GM15510 (cell line): ENCODE measurements around the gene ADAD2.

ENCODE experiments used
- POLR2A ChIP-seq: IDR thresholded peaks from 3 replicates; pipeline ENCODE4 v1.6.1; 2011; ENCODE audit warnings: borderline replicate concordance; ENCODE audit not compliant: insufficient read length; ENCODE audit errors: extremely low read depth

The ADAD2 gene

DNA sequence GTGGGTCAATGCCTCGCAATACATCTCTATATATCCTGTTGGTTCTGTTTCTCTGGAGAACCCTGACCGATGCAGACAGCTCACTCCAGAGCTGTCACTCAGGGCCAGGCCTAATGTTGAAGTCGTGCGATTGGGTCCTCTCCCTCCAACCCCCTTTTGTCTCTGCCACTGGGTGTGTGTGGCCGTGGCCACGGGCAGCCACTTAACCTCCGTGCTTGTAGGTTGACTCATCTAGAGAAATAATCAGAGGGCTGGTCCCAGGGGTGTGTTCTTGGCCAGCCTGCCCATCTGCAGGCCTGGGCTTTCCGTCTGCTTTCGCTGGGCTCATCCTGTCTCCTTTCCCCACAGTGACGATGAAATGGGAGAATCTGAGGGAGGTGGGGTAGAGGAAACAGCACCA lies 7.4 kb downstream of the ADAD2 start:
- TF ChIP-seq POLR2A = no peak

DNA sequence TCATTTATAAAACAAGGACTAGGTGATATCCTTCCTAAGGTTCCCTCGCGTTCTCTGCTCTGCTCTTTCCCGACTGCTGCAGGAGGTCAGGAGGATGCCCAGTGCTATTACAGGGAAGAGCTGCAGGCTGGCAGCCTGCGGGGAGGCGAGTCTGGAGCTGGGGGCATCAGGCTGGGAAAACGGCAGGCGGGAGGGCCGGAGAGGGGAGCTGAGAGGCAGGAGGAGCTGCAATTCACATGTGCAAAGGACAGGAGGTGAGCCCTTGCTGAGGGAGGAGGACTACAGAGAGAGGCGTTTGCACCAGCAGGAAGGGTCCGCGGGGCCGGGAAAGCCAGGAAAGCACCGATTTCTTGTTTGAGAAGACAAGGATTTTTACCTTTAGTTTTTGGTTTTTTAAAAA lies 8.1 kb downstream of the ADAD2 start:
- TF ChIP-seq POLR2A = no peak

DNA sequence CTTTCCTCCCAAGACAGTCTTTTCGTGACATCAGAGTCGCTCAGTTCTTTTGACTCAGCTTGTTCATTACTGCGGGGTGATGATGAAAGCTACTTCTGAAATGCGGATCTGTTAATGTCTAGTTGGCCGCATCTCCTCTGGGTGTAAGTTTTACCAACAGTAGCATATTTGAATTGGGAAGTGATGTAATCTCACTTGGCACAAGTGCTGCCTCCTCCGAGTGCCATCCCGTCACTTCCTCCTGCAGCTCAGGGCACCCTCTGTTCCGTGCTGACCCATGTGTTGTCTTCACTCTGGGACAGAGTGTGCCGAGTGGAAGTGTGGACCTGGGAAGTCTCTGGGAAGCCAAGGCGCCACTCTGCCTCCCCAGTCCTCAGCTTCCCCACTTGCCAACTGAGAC lies 8.9 kb downstream of the ADAD2 start:
- TF ChIP-seq POLR2A = no peak

DNA sequence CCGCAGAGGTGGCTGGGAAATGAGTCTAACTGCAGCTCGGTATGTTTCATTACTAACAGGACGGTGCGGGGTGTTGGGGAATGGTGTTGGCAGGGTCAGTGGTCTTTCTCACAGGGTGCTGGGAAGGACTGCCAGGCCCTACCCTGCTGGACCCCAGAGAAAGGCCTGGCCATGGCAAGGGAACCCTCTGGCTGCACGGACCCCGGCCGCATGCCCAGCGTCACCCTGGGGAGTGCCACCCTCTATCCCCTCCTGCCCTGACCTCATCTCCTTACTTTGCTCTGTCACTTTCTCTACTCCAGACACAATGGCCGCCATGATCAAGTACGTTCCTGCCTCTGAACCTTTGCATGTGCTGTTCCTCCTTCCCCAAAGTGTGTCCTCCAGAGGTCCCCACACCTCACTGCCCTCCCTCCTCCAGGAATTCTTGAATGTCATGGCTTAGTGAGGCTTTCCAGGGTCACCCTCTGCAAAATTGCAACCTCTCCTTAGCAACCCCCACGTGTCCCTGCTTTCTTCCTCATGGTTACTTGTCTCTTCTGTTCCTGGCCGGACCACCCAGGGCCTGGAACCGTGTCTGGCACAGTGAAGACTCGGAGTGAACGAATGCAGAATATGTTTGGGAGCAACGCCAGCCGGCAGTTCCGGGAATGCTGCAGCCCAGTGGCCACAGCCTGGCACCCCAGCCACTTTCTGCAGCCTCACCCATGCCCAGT lies 15.2 kb downstream of the ADAD2 start:
- no peak for TF ChIP-seq POLR2A

DNA sequence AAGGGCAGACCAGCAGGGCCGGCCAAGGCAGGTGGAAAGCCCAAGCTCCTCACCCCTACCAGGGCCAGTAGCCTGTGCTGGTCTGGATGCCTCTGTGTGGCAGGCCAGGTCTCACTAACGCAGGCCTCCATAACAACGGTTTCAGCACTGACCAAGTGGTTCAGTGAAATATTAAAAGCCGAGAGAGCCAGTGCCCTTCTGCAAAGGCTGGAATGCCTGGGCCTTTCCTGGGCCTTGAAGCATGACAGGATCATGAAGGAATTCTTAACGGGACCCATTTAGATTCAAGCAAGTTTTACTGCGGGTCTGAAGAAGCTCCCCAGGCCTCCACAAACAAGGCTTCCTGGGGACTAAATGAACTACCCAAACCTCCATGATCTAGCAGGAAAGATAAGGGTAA lies 16.3 kb downstream of the ADAD2 start:
- no peak for TF ChIP-seq POLR2A

DNA sequence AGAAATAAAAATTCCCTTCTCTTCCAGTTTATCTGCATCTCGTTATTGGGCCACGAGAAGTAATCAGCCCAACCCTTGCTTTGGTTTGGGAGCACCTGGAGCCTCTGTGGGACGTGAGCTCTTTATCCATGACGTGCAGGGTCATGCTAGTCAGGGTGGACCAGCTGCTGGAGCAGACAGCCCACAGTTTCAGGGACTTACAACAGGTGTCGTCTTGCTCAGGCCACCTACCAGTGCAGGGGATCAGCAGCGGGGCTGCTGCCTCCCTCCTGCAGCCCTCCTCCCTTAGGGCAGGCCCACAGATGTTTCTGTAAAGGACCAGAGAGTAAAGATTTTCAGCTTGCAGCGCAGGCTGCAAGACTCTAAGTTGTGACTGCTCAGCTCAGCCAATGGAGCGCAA lies 16.9 kb downstream of the ADAD2 start:
- TF ChIP-seq POLR2A = no peak

DNA sequence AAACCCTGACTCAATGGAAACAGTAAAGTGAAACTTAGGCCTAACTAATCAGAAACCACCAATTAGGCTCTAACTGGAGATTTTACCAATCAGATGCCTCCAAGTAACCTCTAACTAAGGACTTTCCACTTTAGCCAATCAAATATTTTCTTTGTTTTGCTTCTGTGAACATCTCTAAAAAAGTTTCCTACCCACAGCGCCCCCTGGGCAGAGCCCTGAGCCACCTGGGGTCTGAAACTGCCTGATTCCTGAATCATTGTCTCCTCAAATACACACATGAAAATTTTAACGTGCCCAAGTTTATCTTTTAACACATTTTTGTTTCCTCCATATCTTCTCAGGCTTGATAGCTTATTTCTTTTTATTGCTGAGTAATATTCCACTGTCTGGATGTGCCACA lies 19.0 kb downstream of the ADAD2 start:
- TF ChIP-seq POLR2A = no peak

DNA sequence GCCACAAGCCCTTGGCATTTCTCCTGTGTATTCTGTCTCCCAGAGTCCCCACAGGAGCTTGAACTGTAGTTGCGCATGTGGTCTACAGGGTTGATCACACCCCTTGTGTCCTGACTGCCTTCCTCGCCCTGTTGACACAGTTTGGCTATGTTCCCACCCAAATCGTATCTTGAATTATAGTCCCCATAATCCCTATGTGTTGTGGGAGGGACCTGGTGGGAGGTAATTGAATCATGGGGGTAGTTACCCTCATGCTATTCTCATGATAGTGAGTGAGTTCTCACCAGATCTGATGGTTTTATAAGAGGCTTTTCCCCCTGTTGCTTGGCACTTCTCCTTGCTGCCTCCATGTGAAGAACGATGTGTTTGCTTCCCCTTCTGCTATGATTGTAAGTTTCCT lies 21.2 kb downstream of the ADAD2 start:
- TF ChIP-seq POLR2A = no peak

DNA sequence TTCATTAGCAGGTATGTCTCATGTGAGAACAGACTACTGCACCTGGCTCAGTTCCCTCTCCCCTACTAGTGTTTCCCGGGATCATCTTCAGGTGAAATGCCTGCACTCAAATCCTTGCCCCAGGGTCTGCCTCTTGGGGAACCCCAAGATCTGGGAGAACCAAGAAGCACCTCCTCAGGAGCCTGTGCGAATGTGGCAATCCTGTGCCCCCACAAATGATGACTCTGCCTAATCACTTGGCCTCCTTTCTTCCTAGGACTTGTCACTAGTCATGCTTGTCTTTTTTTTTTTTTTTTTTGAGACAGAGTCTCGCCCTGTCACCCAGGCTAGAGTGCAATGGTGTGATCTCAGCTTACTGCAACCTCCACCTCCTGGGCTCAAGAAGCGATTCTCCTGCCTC lies 21.7 kb downstream of the ADAD2 start:
- TF ChIP-seq POLR2A = no peak

DNA sequence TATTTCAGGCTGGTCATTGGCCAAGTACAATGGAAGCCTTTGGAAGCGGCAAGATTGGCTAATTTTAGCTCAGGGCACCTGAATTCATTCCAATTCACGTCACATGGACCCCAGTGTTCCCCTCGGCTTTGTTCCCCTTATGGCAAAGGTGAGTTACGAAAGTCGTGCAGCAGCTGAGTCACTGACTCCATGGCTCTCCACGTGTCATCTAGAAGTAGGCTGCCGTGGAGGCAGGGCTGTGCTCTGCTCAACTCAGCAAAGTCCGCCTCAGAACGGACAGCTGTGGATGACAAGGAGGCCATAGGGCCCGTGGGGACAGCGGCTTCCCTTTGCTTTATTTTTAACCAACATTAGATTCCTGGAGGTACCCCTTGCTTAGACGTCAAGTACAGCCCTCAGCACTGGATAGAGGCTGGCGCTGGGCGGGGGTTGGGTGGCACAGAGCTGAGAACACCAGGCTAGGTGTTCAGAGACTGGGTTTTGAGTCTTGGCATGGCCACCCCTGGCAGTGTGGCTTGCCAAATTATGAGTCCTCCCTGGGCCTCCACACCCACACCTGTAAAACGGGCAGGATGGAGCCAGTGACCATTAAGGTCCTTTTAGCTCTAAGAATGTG lies 23.6 kb downstream of the ADAD2 start:
- TF ChIP-seq POLR2A = no peak

DNA sequence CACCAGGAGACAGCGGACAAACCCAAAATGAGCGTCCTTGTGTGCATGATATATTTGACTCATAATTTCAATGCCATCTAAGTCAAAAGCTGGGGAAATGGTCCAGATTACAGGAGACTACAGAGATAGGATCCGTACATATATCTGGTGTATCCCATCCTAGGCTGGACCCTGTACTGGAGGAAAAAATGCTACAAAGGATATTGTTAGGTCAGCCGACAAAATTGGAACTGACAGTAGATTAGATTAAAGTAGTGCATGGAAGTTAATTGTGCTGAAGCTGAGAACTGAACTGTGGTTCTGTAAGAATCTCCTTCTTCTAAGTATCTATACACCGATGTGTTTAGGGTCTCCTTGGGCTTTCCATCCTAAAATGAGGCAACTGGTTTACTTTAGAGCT lies 24.6 kb downstream of the ADAD2 start:
- TF ChIP-seq POLR2A = no peak

DNA sequence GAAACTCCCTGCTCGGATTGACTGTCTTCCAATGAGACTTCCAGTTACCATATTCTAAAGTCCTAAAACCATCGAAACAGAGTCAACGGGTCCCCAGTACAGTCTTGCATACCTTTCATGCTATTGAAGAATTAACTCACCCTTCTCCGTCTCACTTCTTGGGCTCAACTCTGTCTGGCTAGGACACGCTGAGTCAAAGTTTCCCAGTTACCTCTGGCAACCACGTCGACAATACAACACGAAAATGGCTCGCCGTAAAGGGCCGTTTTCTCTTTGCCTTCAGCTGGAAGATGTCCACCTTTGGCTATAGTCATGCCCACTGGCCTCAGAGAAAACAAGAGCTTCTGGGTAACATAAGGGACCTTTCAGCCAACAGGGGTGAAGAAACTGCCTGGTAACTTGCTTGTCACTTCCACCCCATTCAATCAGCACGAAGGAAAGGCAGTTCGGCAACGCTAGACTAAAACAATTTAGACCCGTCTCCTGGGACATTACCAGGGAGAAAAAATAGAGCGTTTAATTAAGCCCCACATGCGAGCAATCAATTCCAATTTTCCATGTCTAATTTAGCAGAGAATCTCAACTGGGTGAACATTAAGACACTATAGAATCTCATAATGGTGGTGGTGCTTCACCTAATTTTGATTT lies 27.3 kb downstream of the ADAD2 start:
- TF ChIP-seq POLR2A = no peak

DNA sequence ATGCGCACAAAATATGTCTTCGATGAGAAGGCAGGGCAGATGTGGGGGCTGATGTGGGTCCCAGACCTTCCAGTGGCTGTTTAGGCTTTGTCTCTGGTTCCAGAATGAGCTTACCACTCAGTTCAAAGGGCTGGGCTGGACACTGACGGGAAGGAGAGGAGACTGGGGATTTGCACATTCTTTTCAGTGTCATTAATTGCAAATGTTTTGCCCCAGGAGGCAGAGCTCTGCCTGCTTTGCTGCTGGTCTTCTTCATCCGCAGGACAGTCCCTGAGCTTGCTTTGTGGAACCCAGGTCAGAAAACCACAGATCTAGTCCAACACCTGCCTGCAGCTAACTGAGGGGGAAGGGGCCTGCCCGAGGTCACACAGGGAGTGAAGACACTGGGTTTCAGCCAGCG lies 28.0 kb downstream of the ADAD2 start:
- TF ChIP-seq POLR2A = no peak

DNA sequence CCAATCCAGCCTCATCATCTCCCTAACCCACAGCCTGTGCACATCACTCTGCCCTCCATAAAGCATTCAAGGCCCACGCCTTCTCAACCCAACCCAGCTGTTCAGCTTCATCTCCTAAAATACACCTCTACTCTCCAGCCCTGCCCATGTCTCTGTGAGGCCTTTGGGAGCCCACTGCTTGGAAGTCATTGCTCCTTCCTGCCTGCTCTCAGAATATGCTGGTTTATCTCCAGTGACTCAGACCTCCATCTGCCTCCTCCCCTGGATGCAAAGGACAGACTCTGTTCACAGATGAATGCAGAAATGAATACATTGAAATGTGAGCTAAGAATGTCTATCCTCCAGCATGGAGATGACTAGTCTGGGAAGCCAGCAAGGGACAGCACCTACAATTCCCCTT lies 29.9 kb downstream of the ADAD2 start:
- TF ChIP-seq POLR2A = no peak

DNA sequence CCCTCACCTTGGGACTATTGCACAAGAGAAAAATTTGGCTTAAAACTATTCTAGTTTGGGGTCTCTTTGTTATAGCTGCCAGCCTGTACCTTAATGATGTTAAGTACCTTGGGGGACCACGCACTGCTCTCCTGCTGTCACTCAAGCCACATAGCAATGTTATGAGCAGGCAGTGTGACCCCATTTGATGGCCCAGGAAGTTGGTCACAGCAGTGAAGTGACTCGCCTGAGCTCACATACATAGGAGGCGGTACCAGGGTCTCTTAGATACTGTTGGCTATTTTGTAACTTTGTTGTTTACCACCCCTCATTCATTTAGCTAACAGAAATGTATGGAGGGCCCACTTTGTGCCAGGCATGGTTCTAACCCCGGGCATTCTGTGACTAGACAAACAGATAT lies 32.5 kb downstream of the ADAD2 start:
- no peak for TF ChIP-seq POLR2A

DNA sequence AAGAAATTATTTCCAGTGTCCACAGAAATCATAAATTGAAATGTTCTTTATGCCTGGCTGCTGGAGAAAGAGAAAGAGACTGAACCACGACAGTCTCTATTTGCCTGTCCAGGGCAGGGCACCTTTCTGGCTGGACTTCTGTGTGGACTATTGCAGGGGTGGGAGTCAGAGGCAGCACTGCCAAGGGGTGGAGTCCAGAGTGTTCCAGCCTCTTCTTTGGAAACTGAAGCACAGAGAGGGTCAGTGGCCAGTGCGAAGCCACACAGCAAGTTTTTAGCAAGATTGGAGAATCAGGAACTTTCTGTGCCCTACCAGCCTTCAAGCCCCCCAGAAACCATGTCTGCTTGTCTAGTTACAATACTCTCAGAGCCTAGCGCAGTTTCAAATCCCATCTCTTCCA lies 33.6 kb downstream of the ADAD2 start:
- TF ChIP-seq POLR2A = no peak
